ENCODE data around the gene TRIM13.

TRIM13 gene

DNA sequence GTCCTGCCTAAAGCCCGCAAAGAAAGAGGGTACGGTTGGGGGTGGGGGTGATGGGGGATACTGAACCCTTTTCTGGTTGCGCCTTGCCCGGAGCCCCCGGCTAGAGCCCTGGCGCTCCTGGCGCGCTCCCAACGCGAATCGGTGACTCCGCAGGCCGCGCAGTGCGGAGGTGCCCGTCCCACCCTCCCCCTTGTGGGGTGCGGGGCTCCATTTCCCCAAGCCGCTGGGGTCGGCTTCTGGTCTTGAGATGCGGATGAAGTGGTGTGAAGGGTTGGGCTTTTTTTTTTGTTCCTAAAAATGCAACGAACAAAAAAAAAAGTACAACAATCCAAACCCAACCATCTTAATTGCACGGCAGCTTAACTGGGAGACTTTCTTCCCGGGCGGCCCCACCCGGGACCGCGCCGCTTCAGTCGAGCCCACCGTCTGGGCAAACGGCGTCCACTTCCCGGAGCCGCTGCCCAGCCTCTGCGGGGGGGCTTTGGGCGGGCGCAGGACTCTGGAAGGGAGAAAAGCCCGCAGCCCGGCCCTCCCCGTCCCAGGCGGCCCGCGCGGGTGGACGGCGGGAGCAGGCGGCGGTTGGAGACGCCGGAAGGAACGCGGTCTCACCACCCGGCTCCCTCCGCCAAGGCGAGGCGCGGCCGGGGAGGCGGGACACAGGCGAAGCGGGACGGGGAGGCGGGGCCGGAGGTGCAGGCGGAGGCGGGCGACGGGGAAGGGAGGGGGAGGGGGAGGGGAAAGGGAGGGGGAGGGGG lies 504 bp upstream of the TRIM13 start:
- DNase-seq (ENCODE audit: low read depth) = peak; percentile 73

DNA sequence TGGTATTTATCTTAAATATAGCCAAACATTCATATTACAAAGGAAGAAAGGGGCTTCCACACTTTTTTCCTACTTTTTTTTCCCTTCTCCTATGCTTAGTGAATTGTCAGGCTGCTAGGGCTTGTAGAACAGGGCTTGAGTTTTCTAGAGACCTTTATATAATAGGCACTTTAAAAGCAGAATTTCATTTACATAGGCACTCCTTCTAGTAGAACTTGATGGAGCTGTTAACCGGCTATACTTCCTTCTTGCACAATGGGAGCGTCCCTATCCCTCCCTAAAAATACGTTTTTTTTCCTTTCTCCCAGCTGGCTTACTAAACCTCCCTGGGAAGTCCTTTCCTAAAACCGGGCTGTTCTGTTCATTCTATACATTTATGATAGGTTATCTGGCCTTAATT lies 1.1 kb downstream of the TRIM13 start:
- no peak for DNase-seq (ENCODE audit: low read depth)

DNA sequence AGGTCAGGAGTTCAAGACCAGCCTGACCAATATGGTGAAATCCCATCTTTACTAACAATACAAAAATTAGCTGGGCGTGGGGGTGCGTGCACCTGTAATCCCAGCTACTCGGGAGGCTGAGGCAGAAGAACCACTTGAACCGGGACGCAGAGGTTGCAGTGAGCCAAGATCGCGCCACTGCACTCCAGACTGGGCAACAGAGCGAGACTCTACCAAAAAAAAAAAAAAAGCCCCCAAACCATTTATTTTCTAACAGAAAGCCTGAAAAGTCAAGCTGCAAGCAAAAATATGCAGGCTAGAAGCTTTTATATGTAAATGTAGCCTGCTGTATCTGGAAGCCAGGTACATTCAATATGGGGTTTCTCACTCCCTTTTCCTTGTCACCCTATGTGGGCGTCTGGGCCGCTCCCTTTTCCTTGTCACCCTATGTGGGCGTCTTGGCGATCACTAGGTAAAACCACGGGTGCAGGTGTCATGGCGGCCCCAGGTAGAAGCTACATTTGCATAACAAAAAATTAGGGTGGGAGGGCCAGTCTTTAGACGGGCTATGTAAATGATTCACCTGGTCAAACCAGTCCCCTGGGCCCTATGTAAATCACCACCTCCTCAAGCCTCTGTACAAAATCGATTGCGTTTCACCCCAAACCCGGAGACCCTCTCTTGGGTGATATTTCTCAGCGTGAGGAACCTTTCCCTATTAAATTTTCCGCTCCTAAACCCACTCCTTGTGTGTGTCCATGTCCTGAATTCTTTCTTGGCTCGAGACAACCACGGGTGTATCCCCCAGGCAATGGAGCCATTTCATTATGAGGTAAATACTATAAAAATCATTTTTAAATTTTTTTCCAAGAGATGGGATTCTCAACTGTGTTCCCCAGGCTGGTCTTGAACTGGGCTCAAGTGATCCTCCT lies 2.1 kb downstream of the TRIM13 start:
- DNase-seq (ENCODE audit: low read depth) = no peak

DNA sequence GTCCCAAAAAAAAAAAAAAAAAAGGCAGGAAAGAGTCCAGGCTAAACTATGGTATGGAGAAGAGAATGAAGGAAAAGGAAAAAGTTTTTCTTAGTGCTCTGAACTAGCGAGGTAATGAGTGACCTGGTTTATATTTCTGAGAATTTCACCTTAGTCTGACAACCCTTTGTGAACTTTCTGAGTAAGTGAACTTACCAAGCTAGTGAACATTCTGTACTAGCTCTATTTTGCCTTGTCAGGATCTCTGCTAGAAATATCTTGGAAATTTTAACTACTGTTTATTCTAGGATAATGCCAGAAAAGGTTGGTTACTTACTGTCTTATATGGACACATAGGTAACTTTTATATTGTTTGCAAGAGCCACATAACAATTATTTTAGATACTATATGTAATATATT lies 4.4 kb downstream of the TRIM13 start:
- no peak for DNase-seq (ENCODE audit: low read depth)

DNA sequence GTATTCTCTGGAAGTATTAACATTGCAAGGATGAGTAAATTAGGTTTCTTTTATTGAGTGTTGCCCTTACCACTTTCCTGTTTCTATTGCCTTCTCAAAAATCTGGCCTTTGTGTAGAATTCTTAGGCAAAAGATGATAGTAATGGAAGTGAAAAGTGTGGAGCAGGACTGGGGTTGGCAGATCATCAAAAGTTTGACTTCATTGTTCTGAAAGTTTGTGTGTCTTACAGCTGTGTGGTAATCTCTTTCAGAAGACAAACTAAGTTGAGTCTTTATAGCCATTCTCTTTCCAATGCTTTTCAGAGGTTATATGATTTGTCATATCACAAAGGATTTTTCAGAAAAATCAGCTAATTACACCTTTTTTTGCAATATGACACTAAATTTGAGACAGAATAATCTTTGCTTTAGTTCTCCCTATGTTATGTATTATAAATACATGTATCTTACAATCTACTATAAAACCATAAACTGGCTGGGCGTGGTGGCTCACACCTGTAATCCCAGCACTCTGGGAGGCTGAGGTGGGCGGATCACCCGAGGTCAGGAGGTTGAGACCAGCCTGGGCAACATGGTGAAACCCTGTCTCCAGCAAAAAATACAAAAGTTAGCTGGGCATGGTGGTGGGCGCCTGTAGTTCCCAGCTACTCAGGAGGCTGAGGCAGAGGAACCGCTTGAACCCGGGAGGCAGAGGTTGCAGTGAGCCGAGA lies 9.7 kb downstream of the TRIM13 start:
- DNase-seq (ENCODE audit: low read depth) = no peak

DNA sequence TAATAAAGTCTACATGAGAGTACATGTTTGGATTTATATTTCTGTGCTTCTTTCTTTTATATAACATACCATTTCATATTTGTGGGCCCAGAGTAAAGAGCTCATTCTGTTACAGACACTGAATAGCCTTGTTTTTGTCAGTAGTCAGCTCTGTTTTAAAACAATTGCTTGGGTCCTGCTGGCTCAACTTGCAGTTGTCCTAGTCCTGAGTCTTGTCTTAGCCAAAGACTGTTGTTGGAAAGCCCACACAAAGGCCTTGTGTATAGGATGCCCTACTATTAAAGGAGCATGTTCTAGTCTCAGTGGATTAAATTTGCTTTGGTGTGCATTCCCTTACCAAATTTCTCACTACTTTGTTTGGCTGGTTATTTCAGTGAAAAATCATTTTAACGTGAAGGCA lies 14.6 kb downstream of the TRIM13 start:
- no peak for DNase-seq (ENCODE audit: low read depth)

DNA sequence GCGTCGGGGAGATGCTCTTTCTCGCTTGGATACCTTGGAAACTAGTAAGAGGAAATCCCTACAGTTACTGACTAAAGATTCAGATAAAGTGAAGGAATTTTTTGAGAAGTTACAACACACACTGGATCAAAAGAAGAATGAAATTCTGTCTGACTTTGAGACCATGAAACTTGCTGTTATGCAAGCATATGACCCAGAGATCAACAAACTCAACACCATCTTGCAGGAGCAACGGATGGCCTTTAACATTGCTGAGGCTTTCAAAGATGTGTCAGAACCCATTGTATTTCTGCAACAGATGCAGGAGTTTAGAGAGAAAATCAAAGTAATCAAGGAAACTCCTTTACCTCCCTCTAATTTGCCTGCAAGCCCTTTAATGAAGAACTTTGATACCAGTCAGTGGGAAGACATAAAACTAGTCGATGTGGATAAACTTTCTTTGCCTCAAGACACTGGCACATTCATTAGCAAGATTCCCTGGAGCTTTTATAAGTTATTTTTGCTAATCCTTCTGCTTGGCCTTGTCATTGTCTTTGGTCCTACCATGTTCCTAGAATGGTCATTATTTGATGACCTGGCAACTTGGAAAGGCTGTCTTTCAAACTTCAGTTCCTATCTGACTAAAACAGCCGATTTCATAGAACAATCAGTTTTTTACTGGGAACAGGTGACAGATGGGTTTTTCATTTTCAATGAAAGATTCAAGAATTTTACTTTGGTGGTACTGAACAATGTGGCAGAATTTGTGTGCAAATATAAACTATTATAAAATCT lies 15.7 kb downstream of the TRIM13 start:
- DNase-seq (ENCODE audit: low read depth) = no peak

DNA sequence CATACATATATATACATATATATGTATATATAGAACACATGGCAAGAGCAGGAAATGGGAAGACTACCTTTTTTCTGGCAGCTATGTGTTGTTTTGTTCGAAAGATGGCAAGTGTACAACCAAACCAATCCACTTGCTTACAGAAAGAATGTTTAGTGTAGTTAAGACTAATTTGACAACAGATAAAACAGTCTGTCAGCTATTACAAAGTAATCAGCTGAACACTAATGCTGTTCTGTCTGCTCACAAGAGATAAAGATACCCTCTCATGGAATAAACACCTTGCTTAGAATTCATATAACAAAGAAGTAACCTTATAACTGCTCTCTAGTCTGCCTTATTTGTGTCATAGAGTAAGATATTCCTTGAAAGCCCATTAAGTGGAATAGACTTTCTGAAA lies 17.5 kb downstream of the TRIM13 start:
- DNase-seq (ENCODE audit: low read depth) = no peak

DNA sequence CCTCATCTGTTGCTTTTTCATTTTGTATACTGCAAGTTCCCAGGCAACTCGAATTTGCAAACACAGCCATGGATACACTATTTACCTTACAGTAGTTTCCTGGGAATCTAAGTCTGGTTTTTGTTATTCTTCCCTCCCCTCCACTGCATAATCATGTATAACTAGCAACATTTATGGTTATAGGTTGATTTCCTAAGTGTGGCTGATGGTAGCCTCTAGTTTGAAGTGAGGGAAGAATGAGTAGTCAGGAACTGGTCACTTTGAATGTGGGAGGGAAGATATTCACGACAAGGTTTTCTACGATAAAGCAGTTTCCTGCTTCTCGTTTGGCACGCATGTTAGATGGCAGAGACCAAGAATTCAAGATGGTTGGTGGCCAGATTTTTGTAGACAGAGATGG lies 18.4 kb downstream of the TRIM13 start, which contains the start of gene KCNRG:
Gene KCNRG, plus strand, starts transcription at position 187 of the 400 bp plus-strand sequence. Its CDS starts 50 bp downstream, at position 237.
- no peak for DNase-seq (ENCODE audit: low read depth)

DNA sequence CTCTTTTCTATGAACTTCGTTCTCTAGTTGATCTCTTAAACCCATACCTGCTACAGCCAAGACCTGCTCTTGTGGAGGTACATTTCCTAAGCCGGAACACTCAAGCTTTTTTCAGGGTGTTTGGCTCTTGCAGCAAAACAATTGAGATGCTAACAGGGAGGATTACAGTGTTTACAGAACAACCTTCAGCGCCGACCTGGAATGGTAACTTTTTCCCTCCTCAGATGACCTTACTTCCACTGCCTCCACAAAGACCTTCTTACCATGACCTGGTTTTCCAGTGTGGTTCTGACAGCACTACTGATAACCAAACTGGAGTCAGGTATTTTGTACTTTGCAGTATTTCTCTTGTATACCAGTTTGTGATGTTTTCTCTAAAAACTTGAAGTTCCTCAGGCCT lies 18.9 kb downstream of the TRIM13 start:
- no peak for DNase-seq (ENCODE audit: low read depth)

DNA sequence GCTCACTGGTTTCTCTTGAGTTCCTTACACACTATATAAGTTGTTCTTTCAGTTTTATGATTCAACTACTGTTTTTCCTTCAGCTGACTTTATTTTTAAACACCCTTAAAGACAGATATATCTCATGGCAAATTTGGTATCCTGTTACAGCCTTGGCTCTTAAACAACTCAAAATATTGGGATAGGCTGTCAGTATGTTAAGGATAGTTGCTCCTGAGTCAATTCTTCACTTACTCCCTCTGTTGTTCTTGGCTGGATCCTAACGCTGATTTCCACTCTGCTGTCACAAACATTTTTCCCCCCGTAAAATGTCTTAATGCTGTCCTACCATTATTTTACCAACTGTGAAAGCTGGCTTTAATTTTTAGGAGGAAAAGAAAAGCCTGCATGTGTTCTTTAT lies 19.6 kb downstream of the TRIM13 start:
- no peak for DNase-seq (ENCODE audit: low read depth)

DNA sequence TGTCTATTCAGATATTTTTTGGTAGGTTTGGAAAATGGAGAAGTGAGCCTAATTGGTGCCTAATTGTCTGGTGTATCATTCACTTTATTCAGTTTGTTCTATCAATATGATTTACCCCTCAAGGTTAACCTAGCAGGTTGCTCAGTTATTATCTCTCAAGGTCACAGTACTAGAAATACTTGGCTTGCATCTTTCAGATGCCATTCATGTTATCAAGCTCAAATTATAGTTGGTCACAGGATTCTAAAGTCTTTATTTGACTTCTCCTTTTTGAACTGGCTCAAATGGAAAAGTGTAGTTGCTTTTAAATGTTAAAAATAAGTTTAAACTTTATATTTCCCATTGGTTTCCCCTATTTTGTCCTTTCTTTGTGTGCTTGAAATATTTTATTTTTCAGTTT lies 21.0 kb downstream of the TRIM13 start:
- DNase-seq (ENCODE audit: low read depth) = no peak

DNA sequence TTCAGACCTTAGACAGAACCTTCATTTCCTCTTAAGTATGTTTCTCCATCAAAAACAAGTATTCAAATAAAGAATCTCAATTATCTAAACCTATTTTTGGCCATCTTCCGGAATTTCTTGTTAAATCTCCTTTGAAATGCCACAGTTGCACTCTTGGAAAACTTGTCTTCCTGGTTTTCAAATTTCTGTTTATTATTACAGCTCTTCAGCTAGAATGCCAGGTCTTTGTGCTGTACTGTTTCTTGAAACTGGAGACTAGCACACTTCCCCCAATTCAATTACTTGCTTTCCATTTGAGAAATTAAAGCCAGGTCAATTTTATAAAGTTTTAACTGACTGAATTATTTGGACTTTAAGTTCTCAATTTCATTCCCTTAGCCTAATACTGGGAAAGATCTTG lies 28.6 kb downstream of the TRIM13 start:
- DNase-seq (ENCODE audit: low read depth) = no peak

DNA sequence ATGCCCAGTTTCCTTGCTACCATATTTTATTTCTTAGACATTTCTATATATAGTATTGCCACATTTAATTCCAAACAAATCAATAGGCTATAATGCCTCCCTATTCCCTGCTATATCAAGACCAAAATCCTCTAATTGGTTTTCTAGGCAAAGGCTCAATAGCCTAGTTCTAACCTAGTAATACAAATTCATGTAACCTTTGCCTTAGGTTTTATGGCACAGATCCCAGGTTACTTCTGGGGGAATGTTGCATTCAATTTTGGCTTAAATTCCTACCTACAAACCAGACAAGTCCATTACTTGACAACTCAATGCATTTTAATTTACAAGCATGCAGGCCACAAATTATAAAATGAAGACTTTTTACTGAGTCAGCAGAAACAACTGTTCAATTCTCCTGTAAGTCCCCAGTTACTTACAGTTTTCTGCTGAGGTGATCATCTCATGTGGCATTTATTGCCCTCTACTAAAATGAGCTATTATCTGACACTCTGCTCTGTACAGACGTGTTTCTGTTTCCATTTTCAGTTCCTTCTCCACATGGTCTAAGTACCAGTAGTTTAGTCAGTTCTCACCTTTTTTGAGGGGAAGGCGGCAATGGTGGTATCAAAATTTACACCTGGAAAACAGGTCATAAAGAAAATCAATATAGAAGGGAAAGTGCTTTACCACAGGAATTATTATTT lies 30.1 kb downstream of the TRIM13 start:
- no peak for DNase-seq (ENCODE audit: low read depth)

DNA sequence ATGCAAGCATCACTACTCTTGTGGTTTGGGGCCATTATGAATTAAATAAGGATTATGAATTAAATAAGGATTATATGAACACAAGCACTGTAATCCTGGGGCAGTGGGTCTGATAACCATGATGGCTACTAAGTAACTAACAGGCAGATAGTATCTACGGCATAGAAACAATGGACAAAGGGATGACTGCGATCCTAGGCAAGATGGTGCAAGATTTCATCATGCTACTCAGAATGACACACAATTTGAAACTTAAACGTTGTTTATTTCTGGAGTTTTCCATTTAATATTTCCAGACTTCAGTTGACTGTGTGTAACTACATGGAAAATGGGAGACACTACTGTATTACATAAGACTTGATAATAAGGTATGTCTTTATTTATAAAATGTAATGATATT lies 33.5 kb downstream of the TRIM13 start:
- no peak for DNase-seq (ENCODE audit: low read depth)

DNA sequence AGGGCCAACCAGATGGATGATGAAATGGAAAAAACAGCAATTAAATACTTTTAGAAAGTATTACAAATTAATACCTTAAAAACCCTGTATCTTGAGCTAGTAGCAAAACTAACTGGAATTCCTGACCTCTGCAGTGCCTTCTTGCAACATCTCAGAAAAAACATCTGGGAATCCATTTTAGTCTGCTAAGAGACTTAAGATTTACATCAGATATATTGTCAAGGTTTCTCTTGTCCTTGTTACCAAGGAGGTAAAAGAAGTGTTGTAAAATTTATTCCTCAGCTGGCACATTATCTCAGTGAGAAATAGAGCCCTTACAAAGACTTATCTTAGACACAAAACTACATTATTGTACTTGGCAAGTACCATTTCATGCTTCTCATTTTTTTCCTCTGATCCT lies 36.9 kb downstream of the TRIM13 start:
- no peak for DNase-seq (ENCODE audit: low read depth)

DNA sequence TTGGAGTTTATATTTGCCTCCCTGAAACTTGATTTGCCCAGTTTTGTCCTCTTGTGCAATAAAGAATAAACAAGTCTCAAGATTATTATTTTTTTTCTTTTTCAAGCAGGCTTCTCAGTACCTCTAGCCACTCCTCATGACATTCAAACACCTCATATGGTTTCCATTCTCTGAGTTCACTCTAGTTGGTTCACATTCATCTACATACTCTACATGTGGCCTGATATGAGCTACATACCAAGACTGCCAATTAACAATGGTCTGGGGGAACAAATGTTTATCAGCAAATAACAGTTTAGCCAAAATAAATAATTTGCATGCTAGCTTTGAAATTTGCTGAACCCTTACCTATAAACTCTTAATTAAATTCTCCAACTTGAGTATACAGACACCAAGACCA lies 40.9 kb downstream of the TRIM13 start:
- no peak for DNase-seq (ENCODE audit: low read depth)

DNA sequence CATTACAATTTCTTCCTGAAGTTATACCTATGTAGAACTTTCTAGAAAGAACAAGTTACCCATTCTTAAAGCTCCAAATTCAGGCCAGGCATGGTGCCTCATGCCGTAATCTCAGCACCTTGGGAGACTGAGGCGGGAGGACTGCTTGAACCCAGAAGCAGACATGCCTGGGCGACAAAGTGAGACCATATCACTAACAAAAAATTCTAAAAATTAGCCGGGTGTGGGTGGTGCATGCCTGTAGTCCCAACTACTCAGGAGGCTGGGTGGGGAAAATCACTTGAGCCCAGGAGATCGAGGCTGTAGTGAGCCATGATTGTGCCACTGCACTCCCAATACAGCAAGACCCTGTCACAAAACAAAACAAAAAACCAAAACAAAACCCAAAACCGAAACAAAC lies 41.4 kb downstream of the TRIM13 start:
- no peak for DNase-seq (ENCODE audit: low read depth)

DNA sequence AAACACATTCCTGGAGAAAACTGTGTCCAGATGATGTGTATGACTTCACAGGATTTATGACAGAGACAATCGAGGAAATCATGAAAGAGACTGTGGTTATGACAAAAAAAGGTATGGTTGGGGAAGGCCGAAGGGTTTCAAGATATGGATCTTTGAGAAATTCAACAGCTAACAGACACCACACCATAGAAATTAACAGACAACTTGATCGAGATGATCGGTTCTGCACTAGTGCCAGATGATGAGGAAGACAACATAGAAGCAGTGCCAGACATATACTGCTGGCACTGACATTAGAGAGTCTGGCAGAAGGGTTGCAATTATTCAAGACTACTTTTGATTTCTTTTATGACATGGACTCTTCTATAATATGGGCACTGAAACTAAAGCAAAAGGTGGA lies 55.6 kb downstream of the TRIM13 start:
- no peak for DNase-seq (ENCODE audit: low read depth)

DNA sequence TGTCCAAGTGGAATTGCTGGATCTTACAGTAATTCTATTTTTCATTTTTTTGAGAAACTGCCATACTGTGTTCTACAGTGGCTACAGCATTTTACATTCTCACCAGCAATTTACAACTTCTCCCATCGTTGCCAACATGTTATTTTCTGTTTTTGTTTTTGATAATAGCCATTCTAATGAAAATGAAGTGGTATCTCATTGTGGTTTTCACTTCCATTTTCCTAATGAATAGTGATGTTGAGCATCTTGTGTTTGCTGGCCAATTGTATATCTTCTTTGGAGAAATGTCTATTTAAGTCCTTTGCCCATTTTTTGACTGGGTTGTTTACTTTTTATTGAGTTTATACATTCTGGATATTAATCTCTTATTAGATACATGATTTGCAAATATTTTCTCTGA lies 57.0 kb downstream of the TRIM13 start:
- DNase-seq (ENCODE audit: low read depth) = no peak

DNA sequence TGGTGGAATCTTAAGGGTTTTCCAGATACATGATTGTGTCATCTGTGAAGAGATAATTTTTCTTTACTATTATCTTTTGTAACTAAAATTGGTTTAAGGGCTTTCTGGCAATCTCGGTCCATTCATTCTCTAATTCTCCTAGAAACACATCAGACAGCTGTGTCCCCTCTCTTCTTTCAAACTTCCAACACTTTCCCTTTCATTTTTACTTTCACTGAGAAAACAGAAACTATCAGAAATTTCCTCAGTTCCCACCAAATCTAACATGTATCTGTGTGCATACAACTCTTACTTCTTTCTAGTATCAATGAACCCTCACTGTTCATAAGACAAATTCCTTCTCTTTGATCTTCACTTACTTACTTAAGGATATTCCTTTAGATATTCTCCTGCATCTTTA lies 58.6 kb downstream of the TRIM13 start:
- DNase-seq (ENCODE audit: low read depth) = no peak

Measured in activated gamma-delta T cell treated with anti-CD3 and anti-CD28 coated beads, Interleukin-2, amount 50 U/mL, for 16 hours (primary cell).